Lung microvascular endothelial cell (primary cell): ENCODE results near the gene ZNF385A. TPM values are rescaled to one million over a fixed set of nuclear protein-coding genes. Genes with fewer than 3 reads are reported as not detected.
A peak's percentile ranks its signal among the peaks of the same experiment; 100 is the strongest.

Experiments
- DNase-seq, 2 donors: peaks; one replicate each; pipeline versions ENCODE4 v3.0.0 to v3.0.0-alpha.2; 2010; ENCODE audit warnings: low read depth in 2 of 2
- total RNA-seq: library from RNA; depleted of rRNA; stranded (reverse); fragments of >200 nt; gene quantifications from 2 replicates; pipeline ENCODE4 v1.2.1, GENCODE V29; 2014

The ZNF385A gene
- total RNA-seq, 1 donor from 2014 or later: 0.99 TPM

DNA sequence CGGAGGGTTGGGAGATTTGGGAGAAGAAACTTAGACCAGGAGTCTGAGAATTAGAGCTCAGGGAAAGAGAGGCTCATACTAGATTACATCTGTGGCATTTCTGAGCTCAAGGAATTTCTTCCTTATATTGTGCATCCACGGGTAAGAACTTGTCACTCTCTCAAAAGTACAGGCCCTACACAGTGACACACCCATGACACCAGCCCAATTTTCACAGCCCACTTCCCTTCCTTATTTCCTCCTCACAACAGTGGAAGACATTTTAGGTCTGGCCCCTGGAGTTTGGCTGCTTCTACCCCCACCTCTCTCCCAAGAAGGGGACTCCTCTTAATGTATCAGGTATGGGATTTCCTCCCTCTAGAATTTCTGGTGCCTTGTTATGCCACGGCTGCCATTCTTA, 9.2 kb upstream of the ZNF385A start:
- no peak for DNase-seq

DNA sequence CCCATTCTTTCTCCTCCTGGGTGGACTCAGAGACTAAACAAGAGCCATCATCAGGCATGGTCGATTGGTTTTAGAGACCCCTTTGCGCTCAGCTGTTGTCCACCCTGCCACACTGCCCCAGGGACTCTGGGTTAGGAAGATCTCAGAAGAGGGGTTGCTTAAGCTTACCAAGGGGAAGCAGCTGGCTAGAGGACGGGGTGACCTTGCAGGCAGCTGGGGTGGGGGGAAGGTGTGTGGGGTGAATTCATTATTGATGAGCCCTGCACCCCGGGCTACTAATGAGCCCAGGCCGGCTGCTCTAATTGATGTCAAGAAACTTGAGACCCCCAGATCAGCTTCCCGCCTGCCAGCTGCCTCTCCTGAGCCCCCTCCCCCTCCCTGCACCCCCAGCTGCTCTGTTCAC, 8.7 kb upstream of the ZNF385A start:
- no peak for DNase-seq

DNA sequence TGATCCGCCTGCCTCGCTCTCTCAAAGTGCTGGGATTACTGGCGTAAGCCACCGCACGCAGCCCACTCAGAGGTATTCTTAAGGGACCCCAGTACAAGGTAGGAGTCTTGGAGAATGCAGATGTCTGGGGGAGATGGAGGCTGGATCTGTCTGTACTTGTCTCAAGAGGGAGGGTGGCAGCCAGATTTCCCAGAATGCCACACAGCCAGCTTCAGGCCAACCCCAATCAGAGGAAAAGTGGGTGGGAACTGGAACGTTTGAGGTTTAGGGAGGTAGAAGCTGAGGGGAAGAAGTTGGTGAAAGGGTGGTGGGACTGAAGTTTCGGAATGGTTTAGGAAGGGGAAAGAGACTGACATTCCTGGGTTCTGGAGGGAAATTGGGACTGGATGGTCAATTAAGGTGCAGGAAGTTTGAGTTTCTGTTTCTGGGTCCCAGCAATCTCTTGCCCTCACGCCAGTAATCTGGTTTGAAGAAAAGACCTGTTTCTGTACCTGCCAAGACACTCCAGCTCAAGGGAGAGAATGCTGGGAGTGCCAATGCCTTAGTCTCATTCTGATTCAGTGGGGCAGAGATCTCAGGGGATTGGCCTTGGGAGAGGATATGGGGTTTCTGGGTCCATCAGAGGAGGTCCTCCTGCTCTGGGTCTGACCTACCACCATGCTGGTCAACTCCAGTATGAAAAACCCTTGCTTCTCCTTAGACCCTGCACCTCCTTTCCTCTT, 8.1 kb upstream of the ZNF385A start:
- no peak for DNase-seq

DNA sequence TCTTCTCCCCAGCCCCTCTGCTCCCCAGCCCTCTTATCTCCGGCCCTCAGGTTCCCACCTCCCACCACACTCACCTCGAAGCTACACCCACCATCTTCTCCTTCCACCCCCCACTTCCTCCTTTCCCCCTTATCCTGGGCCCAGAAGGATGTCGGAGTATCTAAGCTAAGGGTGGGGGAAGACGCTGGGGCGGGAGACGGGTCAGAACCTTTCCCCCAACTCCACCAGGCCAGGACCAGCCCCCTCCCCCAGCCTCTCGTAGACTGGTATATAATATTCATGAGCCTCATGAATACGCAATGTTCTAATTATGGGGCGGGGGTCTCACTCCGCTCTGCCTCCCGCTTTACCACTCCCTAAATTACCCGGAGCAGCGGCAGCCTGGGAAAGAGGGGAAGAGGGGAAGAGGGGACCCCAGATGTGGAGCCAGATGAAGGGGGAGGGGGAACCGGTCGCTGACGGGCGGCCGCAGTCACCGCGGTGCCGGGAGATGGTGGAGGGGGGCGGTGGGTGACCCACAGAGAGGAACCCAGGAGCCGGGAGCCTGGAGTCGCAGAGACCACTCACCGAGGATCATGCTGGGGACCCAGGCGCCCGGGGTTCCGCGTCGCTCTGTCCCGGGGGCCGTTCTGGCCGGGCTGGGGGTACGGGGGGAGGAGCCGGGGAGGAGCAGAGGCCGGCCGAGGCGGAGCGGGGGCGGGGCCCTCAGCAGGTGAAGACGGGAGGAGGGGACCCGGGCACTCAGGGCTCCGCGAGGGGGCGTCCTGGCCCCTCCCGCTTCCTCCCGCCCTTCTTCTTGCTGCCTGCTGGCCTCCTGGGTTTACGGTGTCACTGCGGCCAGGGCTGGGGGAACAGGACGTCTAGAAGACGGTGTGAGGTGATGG, 6.4 kb upstream of the ZNF385A start:
- DNase-seq: no peak

DNA sequence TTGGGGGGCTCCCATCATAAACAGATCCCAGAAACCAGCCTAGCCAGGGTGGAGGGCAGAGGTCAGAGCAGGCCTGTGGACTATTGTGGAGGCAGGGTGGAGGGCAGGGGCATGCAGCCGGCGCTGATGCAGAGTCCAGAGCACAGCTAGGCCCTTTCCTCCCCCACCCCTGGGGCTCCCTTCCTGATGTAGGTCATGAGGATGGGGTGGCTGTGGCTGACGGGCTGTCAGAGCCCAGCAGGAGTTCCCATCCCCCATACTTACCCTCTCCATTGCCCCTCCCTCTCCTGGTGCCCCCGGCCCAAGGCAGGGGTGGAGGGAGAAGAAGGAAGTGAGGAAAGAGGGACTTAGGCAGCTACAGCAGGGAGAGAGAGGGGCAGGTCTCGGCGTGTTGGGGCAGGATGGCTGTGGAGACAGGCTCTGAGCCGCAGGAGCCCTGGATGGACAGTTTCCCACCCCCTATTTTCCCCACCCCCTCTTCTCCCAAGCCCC, 5.7 kb upstream of the ZNF385A start:
- no peak for DNase-seq

DNA sequence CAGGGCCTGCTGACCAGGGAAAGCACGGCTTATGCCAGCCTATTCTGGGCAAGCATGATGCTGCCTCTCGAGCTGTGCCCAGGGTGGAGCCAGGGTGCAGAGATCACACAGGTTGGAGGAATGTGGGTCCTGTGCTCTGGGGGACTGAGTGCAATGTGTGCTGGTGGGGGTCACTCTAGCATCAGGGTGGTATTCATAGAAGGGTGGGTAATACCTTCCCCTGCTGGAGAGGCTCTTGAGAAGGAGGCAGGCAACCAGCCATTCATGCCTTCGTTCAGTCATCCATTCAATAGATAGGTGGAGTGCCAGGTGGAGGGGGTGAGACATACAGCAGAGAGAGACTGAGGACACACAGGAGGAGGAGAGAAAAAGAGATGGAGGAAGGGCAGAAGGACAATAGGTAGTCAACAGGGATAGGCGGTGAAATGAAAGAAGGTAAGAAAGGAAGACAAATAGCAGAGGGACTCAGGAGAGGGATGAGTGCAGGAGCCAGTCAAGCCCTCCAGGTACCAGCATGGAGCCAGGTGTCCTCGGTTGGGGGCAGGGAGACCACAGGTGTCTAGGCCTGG, 5.2 kb upstream of the ZNF385A start:
- no peak for DNase-seq

DNA sequence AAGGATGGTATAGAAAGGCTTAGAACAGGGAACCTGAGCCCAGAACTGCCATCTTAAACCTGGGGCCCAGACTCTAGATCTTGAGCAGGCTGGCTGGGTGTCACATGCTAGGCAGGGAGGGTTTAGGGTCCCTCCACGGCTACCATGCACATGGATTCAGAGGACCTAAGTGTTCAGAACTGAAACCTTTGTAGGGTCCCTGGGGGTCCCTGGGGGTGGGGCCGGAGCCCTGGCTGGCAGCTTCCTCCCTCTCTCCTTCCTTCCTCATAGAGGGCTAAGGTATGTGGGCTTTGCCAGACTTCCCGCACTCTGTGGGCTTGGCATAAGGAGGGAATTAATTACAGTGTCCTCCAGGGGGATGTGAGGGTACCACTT, 4.6 kb upstream of the ZNF385A start:
- no peak for DNase-seq

DNA sequence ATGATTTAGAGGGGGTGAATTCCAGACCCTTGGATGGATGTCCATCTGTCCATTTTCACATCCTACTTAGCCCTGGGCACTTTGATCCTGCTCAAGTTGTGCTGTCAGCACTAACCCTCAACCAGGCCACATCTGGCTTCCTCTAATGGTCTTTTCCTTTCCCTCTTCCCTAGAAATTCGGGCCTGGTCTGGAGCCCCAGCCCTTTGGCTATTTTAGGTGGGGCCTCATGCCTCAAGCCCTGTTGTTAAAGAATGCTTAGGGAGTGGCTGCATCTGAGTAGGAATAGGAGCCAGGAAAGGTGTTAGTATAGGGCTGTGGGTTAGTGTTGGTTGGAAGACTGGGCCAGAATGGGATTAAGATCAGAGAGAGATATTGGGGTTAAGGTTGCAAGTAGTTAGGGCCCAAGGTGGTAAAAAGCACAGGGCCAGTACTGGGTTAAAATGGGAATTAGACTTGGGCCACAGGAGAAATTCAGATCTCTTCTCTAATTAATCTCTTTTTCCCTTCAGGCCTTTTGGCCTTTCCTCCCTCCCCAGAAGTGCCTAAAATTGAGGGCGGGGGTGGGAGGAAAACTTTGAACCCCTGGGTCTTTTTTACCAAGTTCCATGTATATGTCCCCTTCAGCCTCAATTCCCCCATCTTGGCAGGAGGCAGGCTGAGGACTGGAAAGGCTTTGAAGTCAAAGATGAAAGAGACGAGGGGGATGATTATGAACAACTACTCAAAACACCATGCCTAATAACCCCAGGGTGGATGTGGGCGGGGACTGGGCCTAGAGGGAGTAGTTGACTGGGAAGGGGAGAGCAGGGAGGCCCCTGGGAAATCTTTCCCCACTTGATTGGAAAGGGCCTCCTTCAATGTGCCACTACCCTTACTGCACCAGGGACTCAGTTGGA, 4.0 kb upstream of the ZNF385A start:
- DNase-seq: no peak

DNA sequence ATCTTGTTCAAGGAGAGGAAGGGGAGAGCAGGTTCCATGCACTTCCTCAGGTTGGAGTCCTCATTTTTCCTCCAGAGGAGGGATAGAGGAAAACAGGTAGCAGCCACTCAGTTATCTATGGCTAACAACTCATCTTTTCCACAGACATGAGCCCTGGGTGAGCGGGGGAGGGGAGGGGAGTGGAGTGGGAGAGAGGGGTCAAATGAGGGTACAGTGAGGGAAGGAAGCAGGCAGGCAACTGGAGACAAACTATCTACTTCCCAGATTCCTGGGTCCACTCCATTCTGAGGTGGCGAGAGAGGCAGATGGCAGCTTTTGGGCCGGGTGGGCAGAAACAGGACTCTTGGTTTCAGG, 2.6 kb upstream of the ZNF385A start:
- DNase-seq: no peak

DNA sequence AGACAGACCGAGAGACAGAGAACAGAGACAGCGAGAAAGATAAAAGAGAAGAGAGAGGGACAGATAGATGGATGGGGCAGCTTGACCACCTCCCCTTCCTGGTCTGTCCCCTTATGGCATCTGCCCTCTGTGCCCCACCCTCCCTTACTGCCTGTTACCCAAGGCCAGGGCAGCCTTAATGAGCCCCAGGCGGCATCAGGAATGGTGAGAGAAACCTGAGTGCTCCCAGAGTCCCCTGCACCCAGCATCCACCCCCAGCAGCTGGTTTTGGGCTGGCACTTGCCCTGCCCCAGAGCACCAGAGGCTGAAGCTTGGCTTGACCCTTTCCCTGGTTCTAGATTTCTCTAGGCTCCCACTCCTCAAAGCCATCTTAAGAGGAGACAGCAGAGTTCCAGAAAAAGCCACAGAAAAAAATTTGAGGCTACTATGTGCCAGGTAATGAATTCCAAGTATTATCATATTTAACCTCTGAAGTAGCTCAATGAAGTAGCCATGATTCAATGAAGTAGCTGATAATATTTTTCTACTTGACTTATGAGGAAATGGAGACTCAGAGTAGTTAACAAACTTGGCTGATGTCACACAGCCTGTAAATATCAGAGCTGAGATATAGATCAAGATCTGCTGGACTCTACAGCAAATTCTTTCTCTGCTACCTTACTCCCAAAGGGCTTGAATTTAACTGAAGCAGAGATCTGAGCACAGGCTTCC, 2.0 kb upstream of the ZNF385A start:
- no peak for DNase-seq

DNA sequence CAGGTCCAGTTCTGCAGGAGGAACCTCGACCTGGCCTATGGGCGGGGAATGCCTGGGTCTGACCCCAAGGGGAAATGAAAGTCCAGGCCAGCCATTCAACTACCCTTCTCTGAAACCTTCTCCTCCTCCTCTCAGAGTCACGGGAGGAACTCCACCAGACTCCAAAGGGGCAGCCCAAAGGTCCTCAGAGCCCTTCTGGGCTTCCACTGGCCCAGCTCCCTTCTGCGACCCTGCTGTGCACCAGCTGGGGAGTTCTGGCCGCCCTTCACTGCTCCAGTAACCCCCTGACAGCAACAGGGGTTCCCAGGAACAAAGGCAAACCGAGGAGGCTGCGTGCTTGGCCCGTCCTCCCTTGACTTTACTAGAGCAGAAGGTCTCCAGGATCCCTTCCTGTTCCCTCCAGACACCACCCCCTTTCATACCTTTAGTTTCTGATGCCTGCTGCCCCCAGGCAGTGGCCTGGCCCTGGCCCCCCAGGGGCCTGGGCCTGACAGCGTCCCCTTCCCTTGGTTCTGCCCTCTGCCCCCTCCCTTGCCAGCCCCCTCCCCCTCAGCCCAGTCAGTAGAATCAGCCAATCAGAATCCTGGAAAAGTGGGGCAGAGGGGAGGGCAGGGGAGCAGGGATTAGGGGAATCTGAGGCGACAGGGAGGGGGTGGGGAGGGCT, 850 bp upstream of the ZNF385A start:
- DNase-seq: no peak

DNA sequence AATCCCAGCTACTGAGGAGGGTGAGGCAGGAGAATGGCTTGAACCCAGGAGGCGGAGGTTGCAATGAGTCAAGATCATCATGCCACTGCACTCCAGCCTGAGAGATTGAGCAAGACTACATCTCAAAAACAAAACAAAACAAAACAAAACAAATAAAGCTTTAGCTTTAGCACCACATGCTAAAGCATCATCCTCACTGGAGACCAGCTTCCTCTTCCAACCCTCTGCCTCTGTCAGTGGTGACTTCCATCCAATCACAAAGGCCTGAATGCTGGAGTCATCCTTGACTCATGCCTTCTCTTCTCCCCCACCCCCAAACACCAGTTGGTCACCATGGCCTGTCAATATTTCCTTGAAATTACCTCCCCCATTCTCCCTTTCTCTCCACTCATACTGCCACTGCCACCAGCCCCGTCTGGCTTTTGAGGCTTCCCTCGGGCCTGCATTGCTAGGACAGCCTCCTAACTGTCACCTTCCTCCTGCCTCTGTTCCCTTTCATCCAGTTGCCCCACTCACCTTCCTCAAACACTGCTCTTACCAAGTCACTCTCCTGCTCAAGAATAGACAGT, 1.4 kb downstream of the ZNF385A start:
- peak in 1 of 2 donors; percentile 90 for DNase-seq

DNA sequence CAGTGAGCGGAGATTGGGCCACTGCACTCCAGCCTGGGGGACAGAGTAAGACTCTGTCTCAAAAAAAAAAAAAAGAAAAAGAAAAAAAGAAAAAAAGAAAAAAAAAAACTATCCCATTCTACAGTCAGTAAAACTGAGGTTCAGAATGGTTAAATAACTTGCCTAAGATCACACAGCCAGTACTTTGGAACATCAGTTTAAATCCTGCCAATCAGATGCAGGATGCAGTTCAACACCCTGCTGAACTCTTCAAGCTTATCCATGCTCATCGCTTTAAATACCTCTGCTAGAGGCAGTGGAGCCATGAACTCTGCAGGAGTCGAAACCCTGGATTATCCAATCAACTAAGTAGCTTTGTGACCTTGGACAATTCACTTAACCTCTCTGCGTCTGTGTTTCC, 3.4 kb downstream of the ZNF385A start:
- no peak for DNase-seq

DNA sequence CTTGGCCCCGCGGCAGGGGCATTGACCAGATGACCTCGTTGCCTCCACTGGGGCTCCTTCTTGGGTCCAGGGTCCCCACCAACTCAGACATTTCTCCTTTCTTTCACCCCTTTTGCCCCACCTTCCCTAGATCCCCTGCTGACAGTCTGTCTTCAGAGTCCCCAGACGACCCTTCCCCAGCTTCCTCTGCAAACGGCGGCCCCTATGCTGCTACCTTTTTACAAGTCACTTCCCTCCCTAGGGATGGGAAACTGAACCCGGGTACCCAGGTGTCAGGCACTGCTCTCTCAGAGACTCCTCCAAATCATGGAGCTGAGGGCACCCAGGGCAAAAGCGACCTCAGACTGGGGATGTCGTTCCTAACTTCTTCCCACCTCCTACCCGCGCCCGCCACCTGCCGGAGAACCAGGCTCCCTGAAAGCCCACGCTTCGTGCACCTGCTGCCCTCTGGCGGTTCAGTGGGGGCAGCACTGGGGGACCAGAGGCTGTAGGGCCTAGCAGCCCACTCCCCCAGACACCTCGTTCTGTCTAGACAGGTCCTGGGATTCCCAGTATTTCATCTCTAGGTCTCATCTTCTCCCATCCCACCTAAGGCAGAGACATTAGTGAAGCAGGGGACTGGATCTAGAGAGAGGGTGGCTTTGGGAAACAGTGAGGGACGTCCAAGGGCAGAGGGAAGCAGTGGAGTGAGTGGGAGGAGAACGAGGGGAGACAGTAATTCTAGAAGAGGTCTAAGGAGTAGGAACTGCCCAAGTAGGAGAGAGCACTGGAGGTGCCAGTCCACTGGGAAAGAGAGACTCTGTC, 4.9 kb downstream of the ZNF385A start:
- DNase-seq: peak; percentile 89 to 90

DNA sequence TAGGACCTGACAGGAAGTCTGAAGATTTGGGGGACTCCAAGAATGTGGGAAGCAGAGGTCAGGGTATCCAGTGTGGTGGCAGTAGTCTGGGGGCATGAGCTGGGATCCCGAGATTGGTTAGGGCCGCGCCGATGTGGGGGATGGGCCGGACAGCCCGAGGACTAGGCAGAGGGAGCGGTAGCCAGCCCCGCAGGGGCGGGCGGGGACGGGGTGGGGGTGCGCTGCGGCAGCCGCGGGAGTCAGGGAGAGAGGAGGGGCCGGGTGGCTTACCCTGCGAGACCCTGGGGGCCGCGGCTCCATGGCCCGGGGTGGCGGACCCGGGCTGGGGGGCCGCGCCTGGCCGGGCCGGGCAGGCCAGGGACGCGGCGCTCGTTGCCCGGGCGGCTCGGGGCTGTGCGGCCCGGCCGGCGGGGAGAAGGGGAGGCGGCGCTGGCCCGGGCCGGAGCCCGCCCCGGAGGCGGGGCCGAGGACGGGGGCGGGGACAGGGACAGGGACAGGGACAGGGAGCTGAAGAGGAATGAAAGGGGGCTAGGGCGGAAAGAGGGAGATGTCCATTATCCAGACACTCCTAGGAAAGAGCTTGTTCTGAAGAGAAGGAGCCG, 5.6 kb downstream of the ZNF385A start:
- peak; percentile 44 to 64 for DNase-seq

DNA sequence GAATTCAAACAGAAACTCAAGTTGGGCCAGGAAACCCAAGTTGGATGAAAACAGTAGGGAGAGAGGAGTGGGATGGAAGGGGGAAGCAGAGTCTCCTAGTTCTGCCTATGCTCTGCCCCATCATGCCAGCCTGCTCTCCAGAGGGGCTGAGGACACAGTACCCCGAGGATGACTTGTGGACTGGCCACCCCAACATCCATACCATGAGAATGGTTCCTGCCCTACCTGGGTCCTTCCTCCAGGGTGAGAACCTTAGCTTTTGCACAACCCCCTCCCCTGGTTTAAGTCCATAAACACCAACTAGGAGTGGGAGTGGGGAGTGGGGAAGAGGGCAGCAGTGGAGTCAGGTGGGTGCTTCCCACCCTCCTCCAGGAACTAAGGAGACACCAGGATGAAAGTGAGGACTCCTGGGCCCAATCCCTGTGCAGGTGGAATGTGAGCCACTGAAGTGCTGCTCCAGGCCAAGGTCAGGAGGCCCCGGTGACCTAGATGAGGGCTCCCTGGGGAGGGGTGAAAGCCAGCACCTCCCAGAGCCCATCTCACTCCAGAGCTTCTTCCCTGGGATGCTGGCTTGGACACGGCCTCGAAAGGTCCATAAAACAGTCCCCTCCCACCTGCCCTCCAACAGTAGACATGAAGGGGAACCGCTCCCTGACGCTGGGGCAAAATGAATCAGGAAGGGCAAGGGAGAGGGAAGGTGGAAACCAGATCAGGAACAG, 6.6 kb downstream of the ZNF385A start:
- no peak for DNase-seq

DNA sequence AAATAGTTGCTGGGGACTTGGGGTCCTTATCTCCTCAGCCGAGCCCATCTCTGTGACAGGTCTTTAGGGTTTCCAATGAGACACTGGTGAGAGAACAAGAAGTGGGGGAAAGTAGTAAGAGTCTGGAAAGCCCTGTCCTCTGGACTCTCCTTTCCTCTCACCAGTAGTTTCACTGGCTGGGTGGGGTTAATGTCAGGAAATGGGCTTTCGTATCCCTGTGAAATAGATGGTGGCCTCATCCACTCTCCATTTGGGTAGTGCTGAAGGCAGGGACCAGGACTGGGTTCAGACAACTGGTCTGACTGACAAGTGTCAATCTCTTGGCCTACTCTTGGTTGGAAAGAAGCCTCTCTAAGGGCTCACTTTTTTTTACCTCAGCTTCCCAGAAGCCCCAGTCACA, 7.5 kb downstream of the ZNF385A start:
- DNase-seq: no peak

DNA sequence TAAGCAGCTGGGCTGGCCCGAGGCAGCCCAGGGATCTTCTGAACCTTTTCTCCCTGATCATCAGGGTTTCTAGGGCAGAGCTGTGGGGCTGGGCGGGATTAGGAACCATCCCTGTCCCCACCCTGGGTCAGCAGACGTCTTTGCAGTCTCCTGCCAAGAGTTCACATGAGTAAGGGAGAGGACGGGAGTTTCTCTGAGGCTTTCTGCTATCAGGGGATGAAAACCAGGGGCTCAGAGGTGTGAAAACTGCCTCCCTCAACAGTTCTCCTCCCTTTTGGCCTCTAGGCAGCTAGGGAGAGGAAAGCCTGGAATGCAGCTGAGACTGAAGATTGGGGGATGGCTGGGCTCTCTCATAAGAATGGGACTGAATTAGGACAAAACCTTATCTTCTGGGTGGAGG, 7.9 kb downstream of the ZNF385A start:
- no peak for DNase-seq
